Measurements from ENCODE around the gene RMDN2. TPM values are rescaled to one million over a fixed set of nuclear protein-coding genes. Genes with fewer than 3 reads are reported as not detected.
"Not testable (repeated sequence)": the region's sequence is repeated elsewhere in the genome, so short reads cannot be mapped to it uniquely, and the experiment has no call there.

The RMDN2 gene
- total RNA-seq, 1 experiment from 2014 or later: 4.4 TPM

DNA sequence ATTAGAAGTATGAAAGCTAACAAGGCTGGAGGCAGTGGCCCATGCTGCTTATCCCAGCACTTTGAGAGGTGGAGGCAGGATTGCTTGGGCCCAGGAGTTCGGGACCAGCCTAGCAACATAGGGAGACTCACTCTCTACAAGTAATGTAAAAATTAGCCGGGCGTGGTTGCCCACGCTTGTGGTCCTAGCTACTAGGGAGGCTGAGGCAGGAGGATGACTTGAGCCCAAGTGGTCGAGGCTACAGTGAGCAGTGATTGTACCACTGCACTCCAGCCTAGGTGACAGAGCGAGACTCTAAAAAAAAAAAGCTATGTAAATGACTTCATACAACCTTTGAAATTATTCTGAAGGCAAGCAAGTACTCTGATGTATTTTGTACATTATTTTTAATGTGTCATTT, 1.5 kb downstream of the RMDN2 start:
- CTCF ChIA-PET: no interaction called here
- POLR2A ChIA-PET: no interaction called here
- TF ChIP-seq, protein P1, sequence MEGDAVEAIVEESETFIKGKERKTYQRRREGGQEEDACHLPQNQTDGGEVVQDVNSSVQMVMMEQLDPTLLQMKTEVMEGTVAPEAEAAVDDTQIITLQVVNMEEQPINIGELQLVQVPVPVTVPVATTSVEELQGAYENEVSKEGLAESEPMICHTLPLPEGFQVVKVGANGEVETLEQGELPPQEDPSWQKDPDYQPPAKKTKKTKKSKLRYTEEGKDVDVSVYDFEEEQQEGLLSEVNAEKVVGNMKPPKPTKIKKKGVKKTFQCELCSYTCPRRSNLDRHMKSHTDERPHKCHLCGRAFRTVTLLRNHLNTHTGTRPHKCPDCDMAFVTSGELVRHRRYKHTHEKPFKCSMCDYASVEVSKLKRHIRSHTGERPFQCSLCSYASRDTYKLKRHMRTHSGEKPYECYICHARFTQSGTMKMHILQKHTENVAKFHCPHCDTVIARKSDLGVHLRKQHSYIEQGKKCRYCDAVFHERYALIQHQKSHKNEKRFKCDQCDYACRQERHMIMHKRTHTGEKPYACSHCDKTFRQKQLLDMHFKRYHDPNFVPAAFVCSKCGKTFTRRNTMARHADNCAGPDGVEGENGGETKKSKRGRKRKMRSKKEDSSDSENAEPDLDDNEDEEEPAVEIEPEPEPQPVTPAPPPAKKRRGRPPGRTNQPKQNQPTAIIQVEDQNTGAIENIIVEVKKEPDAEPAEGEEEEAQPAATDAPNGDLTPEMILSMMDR (IDR thresholded peaks at IDR 0.05): no peak
- TF ChIP-seq POLR2AphosphoS5 (IDR thresholded peaks at IDR 0.05; ENCODE audit: low read depth, low read length): no peak
- no peak for TF ChIP-seq SIN3A (IDR thresholded peaks at IDR 0.05; ENCODE audit: borderline replicate concordance, insufficient read depth, low read depth, low read length)
- TF ChIP-seq, protein P2, sequence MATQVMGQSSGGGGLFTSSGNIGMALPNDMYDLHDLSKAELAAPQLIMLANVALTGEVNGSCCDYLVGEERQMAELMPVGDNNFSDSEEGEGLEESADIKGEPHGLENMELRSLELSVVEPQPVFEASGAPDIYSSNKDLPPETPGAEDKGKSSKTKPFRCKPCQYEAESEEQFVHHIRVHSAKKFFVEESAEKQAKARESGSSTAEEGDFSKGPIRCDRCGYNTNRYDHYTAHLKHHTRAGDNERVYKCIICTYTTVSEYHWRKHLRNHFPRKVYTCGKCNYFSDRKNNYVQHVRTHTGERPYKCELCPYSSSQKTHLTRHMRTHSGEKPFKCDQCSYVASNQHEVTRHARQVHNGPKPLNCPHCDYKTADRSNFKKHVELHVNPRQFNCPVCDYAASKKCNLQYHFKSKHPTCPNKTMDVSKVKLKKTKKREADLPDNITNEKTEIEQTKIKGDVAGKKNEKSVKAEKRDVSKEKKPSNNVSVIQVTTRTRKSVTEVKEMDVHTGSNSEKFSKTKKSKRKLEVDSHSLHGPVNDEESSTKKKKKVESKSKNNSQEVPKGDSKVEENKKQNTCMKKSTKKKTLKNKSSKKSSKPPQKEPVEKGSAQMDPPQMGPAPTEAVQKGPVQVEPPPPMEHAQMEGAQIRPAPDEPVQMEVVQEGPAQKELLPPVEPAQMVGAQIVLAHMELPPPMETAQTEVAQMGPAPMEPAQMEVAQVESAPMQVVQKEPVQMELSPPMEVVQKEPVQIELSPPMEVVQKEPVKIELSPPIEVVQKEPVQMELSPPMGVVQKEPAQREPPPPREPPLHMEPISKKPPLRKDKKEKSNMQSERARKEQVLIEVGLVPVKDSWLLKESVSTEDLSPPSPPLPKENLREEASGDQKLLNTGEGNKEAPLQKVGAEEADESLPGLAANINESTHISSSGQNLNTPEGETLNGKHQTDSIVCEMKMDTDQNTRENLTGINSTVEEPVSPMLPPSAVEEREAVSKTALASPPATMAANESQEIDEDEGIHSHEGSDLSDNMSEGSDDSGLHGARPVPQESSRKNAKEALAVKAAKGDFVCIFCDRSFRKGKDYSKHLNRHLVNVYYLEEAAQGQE (IDR thresholded peaks at IDR 0.05; ENCODE audit: insufficient read depth in 1 of 2, low read depth in 2 of 2, low read length in 1 of 2): no peak
- TF ChIP-seq TCF7L2 (IDR thresholded peaks at IDR 0.05; ENCODE audit: low read depth, low read length): no peak
- intact Hi-C loops (cut with micrococcal nuclease; ENCODE audit: unreplicated experiment) (no loop called here), in situ Hi-C loops (cut with HindIII; ENCODE audit: low pct_unique_long_range_greater_than_20kb, low sequenced_read_pairs) (no loop called here)
- H3K27ac ChIP-seq (ENCODE audit: low read length): no peak overlapping the region; the same call in 1 of the 2 replicates
- H3K36me3 ChIP-seq (ENCODE audit: control insufficient read depth, insufficient read depth, low read length): peaks cover 3% of the 10 kb centered on the region; the same call in 1 of the 2 replicates
- DNase-seq (ENCODE audit: low read depth, low spot score) (no peak), ATAC-seq (no peak)
- peak overlapping the region in 1 of 2 experiments; percentile 72; a peak in 1 of 4 replicates for H3K4me3 ChIP-seq (ENCODE audit: low read depth in 2 of 2, low read length in 2 of 2)
- BruUV-seq (replicated peaks): no TSS peak
- H3K4me1 ChIP-seq (ENCODE audit: control insufficient read depth, insufficient read depth, low read length): no peaks in the 10 kb centered on the region; the same call in 1 of the 2 replicates
- H3K27me3 ChIP-seq (ENCODE audit: control insufficient read depth, insufficient read depth, low read length): peaks cover 6% of the 10 kb centered on the region
- H3K9me3 ChIP-seq (ENCODE audit: control insufficient read depth, insufficient read depth, low read depth, low read length): no peaks in the 10 kb centered on the region

DNA sequence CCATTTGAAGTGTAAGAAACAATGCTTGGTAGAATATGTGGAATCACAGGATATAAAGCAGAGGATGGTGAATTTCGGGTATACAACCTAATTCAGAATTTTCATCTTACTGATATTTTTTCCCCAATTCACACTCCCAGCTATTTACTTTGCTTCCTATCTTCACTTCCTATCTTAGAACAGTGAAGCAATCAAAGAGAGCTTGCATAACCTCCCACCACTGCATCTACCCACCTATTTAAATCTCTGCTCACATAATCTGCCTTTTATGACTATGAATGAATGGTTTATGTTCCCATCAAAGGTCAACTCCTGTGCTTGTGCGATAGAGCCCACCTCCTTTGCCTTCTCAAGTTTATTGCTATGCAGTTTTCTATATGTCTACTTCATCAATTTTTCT, 3.3 kb downstream of the RMDN2 start:
- Histone ChIP-seq H3K27ac (ENCODE audit: low read length) (no peak overlapping the region), H3K4me1 (ENCODE audit: control insufficient read depth, insufficient read depth, low read length) (no peaks in the 10 kb centered on the region; the same call in 1 of the 2 replicates), H3K27me3 (ENCODE audit: control insufficient read depth, insufficient read depth, low read length) (peaks cover under 1% of the 10 kb centered on the region; the same call in 1 of the 2 replicates), H3K4me3 (ENCODE audit: low read depth in 2 of 2, low read length in 2 of 2) (no peak overlapping the region), H3K9me3 (ENCODE audit: control insufficient read depth, insufficient read depth, low read depth, low read length) (no peaks in the 10 kb centered on the region), H3K36me3 (ENCODE audit: control insufficient read depth, insufficient read depth, low read length) (peaks cover 3% of the 10 kb centered on the region; the same call in 1 of the 2 replicates)
- in situ Hi-C loops (cut with HindIII; ENCODE audit: low pct_unique_long_range_greater_than_20kb, low sequenced_read_pairs): no loop called here
- intact Hi-C loops (cut with micrococcal nuclease; ENCODE audit: unreplicated experiment): no loop called here
- POLR2A ChIA-PET: no interaction called here
- CTCF ChIA-PET: no interaction called here
- DNase-seq (ENCODE audit: low read depth, low spot score): no peak
- TF ChIP-seq, protein P1 (IDR thresholded peaks at IDR 0.05): no peak
- TF ChIP-seq TCF7L2 (IDR thresholded peaks at IDR 0.05; ENCODE audit: low read depth, low read length): no peak
- TF ChIP-seq POLR2AphosphoS5 (IDR thresholded peaks at IDR 0.05; ENCODE audit: low read depth, low read length): no peak
- no peak for TF ChIP-seq SIN3A (IDR thresholded peaks at IDR 0.05; ENCODE audit: borderline replicate concordance, insufficient read depth, low read depth, low read length)
- TF ChIP-seq, protein P2 (IDR thresholded peaks at IDR 0.05; ENCODE audit: insufficient read depth in 1 of 2, low read depth in 2 of 2, low read length in 1 of 2): no peak
- ATAC-seq: no peak
- BruUV-seq (replicated peaks): no TSS peak

DNA sequence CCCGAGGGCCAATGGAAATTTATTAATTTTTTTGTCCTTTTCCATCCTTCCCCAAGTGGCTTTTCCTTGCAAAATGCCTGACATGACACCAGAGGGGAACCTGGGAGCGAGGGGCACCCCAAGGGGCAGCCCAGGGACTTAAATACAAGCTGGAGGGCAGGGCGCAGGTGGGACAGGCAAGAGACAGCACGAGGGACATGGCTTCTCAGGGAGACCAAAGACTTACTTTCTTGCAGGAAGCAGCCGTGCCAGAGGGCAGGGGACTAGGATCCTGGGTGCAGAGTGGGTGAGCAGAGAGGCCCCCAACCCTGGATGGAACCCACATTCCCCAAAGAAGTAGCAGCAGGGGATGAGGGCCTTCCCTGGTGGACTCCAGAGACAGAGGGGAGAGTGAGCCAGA, 5.3 kb downstream of the RMDN2 start:
- H3K9me3 ChIP-seq (ENCODE audit: control insufficient read depth, insufficient read depth, low read depth, low read length); CTCF ChIA-PET; BruUV-seq (replicated peaks); H3K27me3 ChIP-seq (ENCODE audit: control insufficient read depth, insufficient read depth, low read length); H3K4me3 ChIP-seq (ENCODE audit: low read depth in 2 of 2, low read length in 2 of 2); DNase-seq (ENCODE audit: low read depth, low spot score); H3K36me3 ChIP-seq (ENCODE audit: control insufficient read depth, insufficient read depth, low read length); intact Hi-C loops (cut with micrococcal nuclease; ENCODE audit: unreplicated experiment); H3K27ac ChIP-seq (ENCODE audit: low read length); ATAC-seq; H3K4me1 ChIP-seq (ENCODE audit: control insufficient read depth, insufficient read depth, low read length); POLR2A ChIA-PET; in situ Hi-C loops (cut with HindIII; ENCODE audit: low pct_unique_long_range_greater_than_20kb, low sequenced_read_pairs): not testable (repeated sequence)

DNA sequence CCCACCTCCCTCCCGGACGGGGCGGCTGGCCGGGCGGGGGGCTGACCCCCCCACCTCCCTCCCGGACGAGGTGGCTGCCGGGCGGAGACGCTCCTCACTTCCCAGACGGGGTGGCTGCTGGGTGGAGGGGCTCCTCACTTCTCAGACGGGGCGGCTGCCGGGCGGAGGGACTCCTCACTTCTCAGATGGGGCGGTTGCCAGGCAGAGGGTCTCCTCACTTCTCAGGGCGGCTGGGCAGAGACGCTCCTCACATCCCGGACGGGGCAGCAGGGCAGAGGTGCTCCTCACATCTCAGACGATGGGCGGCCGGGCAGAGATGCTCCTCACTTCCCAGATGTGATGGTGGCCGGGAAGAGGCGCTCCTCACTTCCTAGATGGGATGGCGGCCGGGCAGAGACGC, 7.8 kb downstream of the RMDN2 start:
- H3K27ac ChIP-seq (ENCODE audit: low read length); intact Hi-C loops (cut with micrococcal nuclease; ENCODE audit: unreplicated experiment); H3K27me3 ChIP-seq (ENCODE audit: control insufficient read depth, insufficient read depth, low read length); H3K4me1 ChIP-seq (ENCODE audit: control insufficient read depth, insufficient read depth, low read length); DNase-seq (ENCODE audit: low read depth, low spot score); H3K4me3 ChIP-seq (ENCODE audit: low read depth in 2 of 2, low read length in 2 of 2); BruUV-seq (replicated peaks); POLR2A ChIA-PET; H3K36me3 ChIP-seq (ENCODE audit: control insufficient read depth, insufficient read depth, low read length); ATAC-seq; CTCF ChIA-PET; in situ Hi-C loops (cut with HindIII; ENCODE audit: low pct_unique_long_range_greater_than_20kb, low sequenced_read_pairs); H3K9me3 ChIP-seq (ENCODE audit: control insufficient read depth, insufficient read depth, low read depth, low read length): not testable (repeated sequence)
